NCI-H345 treated with DMSO at 0.1 percent for 48 hours (cell line): ENCODE measurements around the gene IL26.
"Not testable (repeated sequence)": the region's sequence is repeated elsewhere in the genome, so short reads cannot be mapped to it uniquely, and the experiment has no call there.

Experiments
- DNase-seq: peaks from one replicate; lab custom pipeline; 2025; ENCODE audit not compliant: unreplicated experiment; lab: John Stamatoyannopoulos, UW

Gene IL26

DNA sequence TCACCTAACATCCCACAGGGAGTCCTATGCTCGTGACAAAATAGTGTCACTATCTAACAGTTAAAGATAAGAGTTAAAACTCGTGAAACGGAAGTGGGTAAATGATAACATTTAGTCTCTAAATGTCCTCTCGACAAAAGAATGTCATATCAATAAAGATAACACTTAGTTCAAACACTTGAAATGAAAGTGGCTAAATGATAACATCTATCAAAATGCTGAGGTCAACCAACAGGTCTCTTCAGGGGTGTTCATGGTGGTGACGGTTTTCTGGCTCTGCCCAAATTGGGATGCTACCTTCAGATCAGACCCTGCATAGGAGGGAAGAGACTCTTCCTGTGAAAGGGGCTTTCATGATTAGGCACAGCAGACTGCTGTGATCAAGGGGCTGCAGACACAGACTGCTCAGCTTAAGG, 22.1 kb downstream of the IL26 start:
- DNase-seq = no peak

- DNase-seq = no peak
Measured at GRCh38 chr12:68200854-68201253, 24.8 kb downstream of the IL26 start.

DNA sequence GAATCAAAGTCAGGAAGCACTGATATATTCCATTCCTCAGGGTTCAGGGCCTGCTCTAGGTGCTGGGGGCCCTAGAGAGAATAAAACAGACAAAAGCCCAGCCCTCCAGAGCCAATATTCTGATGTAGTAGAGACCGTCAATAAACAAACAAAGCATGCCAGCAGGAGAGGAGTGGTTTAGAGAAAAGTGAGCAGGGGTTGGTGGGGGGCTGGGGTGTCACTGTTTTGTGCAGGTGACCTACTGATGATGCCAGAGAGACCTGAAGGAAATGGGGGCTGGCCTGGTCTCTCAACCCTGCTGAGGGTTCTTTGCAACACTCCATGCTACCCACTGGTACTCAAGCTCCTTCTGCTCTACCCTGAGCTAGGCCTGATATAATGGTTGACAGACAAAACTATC, 26.5 kb downstream of the IL26 start:
- DNase-seq = no peak

DNA sequence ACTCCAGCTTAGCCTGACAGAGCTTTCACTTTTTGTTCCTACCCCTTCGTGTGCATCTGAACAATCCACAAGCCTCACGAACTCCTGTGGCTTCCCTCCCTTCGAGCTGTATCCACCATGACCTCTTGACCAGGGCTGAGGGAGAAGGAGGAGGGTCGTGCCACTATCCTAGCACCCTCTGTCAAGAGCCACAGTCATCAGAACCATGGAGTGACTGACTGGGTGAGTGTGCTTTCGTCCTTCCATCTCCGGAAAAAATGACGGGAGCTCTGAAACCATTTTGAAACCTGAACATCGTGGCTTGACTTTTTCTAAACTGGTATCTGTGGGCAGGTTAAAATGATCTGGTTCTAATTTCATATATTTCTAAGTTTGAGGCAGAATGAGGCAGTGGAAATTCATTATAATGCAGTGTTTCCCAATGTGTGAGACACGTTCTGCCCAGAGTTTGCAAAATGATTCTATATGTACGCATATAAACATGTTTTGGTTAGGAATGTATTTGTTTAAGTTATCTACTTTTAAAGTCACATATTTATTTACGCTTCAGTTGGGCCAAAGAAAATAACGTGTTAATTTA, 27.0 kb downstream of the IL26 start:
- DNase-seq = no peak

GRCh38 chr12:68190301-68190700, 35.3 kb downstream of the IL26 start:
- DNase-seq = no peak

- DNase-seq = no peak
Measured at GRCh38 chr12:68189821-68190242, 35.8 kb downstream of the IL26 start.

DNA sequence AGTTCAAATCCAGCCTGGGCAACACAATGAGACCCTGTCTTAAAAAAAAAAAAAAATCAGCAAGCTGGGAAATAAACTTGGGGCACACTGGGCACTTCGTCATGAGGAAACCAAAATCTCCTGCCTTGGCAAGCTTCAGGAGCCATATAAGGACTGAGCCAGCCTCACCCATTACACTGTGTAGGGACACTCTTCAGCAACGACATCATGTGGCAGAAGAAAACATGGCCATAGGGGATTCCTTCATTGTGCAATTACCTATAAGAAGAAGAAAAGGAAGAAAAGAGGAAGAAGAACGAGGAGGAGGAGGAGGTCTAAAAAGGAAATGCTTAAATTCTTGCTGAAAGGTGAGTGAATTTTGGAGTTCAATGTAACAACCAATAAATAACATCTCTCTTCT, 40.0 kb downstream of the IL26 start:
- no peak for DNase-seq

- DNase-seq = no peak
Measured at GRCh38 chr12:68180792-68181744, 44.5 kb downstream of the IL26 start.

DNA sequence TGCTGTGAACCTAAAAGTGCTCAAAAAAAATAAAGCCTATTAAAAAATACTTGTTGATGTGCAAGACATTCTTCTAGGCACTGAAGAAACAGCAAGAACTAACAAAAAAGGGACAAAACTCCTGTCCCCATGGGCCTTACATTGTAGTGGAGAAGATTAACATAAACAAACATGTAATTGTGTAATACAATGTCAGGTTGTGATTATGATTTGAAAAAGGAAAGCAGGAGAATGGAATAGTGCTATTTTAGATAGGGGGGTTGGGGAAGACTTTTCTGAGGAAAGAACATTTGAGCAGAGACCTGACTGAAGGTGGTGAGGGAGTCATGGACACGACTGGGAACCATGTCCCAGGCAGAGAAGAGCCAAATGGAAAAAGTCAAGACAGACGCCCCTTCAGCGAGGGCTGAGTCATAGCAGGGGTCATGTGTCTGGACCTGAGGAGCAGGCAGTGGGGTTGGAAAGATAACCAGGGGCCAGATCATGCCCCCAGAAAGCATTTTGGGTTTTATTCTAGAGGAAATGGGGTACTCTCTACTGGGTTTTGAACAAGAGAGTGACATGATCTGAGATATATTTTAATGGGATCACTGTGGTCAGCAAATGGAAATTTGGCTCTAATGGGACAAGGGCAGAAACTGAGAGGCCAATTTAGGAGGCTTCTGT, 46.7 kb downstream of the IL26 start:
- DNase-seq = no peak

GRCh38 chr12:68178184-68178583, 47.4 kb downstream of the IL26 start:
- DNase-seq = no peak

GRCh38 chr12:68177562-68177961, 48.0 kb downstream of the IL26 start:
- DNase-seq = no peak

DNA sequence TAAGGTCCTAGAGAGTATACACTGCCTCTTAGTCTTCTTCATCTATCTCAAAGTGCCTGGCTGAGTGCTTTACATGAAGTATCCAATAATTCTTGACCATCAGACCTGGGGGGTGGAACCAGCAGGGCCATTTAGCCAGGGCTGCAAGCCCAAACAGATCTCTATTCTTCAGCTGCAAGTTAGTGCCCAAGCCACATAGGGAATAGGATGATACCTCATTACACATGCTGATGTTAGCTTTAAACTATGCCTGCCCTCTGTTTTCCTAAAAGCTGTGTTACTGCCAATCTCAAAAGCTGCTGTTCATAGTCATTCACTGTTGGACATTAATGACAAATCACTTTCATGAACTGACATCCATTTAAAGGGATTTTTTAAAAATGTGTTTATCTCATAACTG, 49.4 kb downstream of the IL26 start:
- DNase-seq = no peak

GRCh38 chr12:68175557-68176061, 50.0 kb downstream of the IL26 start:
- no peak for DNase-seq

GRCh38 chr12:68174761-68175160, 50.8 kb downstream of the IL26 start:
- not testable (repeated sequence) for DNase-seq

GRCh38 chr12:68173792-68174191, 51.8 kb downstream of the IL26 start:
- DNase-seq = no peak

DNA sequence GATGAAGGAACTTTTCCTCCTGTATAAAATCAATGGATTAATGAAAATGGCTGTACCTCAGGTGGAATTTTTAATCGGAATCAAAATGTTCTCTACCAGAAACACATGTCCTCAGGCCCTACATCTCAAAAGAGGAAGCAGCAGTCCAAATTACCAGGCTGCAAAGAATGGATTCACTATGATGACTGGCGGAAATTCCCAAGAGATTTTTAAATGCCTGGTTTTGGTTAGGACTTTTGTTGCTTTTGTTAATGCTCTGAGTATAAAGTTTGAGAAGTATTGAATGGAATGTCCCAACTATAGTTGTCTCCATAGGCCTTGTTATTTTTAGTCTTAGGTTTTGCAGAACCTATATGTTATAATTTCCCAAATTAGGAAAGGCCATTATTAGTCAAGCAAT, 54.9 kb downstream of the IL26 start:
- no peak for DNase-seq

GRCh38 chr12:68169213-68169889, 56.3 kb downstream of the IL26 start:
- no peak for DNase-seq

DNA sequence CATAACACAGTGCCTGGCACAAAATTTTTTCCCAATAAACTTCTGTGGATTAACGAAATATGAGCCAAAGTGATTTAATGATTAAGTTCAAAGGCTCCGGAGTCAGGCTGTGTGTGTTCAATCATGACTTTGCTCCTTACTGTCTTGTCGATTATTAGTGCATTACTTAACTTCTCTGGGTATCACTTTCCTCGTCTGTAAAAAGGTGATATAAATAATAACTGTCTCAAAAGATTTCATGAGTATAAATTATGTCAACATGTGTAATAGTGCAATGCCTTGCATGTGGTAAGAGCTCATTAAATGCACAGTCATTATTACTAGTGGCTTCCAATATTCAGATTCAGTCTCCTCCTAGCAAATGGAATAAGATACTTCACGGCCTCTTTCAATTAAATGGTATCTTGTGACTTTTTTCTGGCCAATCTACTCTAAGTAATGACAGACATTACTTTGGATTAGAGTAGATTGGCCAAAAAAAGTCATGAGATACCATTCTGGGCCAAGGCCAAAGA, 59.2 kb downstream of the IL26 start:
- DNase-seq = no peak

- no peak for DNase-seq
Measured at GRCh38 chr12:68163560-68164081, 62.0 kb downstream of the IL26 start.

DNA sequence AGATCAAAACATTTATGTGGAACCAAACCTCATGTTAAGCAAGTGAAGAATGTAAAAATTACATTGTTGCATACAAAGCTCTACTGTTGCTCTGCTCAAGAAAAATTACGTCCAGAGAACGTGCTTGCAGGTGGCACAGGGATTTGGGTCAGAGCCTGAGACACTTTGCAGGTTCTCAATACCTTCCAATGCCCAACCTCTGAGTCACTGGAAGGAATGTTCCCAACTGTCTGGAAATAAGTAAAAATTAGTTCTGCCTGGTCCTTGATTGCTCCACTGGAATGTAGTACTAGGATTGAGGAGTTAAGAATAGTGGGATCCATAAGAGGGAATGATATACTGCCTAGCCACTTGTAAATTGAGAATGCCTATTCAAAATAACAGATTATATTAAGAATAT, 63.2 kb downstream of the IL26 start:
- no peak for DNase-seq
